Mesothelial cell of epicardium (in vitro differentiated cells): Measurements from ENCODE around the gene AFAP1L2. TPM values are rescaled to one million over a fixed set of nuclear protein-coding genes. Genes with fewer than 3 reads are reported as not detected.

ENCODE experiments used
- DNase-seq, 2 experiments: peaks; one replicate each; pipeline ENCODE4 v3.0.0; 2021; ENCODE audit warnings: low spot score in 2 of 2; ENCODE audit not compliant: unreplicated experiment in 2 of 2
- H3K27ac Mint-ChIP-seq: 2 replicates; pipeline ENCODE4 v1.8.0; 2021; ENCODE audit warnings: mixed read lengths
- H3K27me3 Mint-ChIP-seq: 2 replicates; pipeline ENCODE4 v1.8.0; 2021; ENCODE audit warnings: low read depth, mixed read lengths
- H3K36me3 Mint-ChIP-seq: 2 replicates; pipeline ENCODE4 v1.8.0; 2021; ENCODE audit warnings: mixed read lengths
- H3K4me1 Mint-ChIP-seq: 2 replicates; pipeline ENCODE4 v1.8.0; 2021; ENCODE audit warnings: mixed read lengths
- H3K4me3 Mint-ChIP-seq: 2 replicates; pipeline ENCODE4 v1.8.0; 2021; ENCODE audit warnings: mild to moderate bottlenecking, moderate library complexity, mixed read lengths
- H3K9me3 Mint-ChIP-seq: 2 replicates; pipeline ENCODE4 v1.8.0; 2021; ENCODE audit warnings: mixed read lengths
- total RNA-seq: library from RNA; stranded (reverse); gene quantifications from 3 replicates; pipeline ENCODE4 v1.2.1, GENCODE V29; 2021
- TF ChIP-seq, protein P1 (sequence below): fragments of 200-600 bp; sonication (generic); IDR thresholded peaks from one replicate; pipeline ENCODE4 v1.5.0; 2021; ENCODE audit warnings: antibody characterized with exemption; ENCODE audit not compliant: unreplicated experiment

AFAP1L2 gene
- total RNA-seq, 1 donor from 2014 or later, result 5.7 TPM

DNA sequence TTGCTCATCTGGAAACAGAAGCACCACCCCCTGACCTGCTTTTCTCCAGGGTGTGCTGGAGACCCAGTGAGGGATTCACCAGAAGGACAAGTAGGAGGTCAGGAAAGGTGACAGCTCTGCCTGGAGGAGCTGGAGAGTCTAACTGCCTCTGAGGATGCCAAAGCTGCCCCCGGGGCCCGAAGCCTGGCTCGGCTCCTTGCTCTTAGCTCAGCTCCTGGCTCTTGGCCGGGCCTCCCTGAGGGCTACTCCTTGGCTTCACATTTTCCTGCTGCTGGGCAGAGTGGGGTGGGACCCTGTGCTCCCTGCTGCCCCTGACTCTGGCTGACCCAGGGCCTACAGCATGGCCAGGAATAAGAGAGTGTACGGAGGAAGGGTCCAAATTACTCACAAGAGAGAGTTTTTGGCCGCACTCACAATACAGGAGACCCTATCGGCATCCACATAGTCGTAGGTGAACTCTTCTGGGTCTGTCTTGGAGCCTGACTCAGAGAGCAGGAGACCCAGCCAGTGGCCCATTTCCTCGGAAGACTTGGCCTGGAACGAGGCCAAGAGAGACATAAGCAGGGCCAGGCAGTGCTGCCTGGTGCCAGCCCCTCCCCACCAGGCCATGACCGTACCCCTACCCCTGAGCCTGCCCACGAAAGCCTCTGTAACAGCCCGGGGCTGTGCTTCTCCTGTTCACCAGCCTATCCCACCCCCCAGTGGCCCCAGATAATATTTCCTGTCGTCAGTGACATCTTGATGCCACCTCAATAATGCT lies 102.2 kb downstream of the AFAP1L2 start:
- peaks cover 9% of the 10 kb centered on the region for H3K36me3 Mint-ChIP-seq
- peaks cover 8% of the 10 kb centered on the region for H3K27me3 Mint-ChIP-seq
- H3K4me3 Mint-ChIP-seq, result no peak overlapping the region
- no peak for DNase-seq
- TF ChIP-seq, protein P1, sequence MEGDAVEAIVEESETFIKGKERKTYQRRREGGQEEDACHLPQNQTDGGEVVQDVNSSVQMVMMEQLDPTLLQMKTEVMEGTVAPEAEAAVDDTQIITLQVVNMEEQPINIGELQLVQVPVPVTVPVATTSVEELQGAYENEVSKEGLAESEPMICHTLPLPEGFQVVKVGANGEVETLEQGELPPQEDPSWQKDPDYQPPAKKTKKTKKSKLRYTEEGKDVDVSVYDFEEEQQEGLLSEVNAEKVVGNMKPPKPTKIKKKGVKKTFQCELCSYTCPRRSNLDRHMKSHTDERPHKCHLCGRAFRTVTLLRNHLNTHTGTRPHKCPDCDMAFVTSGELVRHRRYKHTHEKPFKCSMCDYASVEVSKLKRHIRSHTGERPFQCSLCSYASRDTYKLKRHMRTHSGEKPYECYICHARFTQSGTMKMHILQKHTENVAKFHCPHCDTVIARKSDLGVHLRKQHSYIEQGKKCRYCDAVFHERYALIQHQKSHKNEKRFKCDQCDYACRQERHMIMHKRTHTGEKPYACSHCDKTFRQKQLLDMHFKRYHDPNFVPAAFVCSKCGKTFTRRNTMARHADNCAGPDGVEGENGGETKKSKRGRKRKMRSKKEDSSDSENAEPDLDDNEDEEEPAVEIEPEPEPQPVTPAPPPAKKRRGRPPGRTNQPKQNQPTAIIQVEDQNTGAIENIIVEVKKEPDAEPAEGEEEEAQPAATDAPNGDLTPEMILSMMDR, result no peak
- peaks cover 8% of the 10 kb centered on the region for H3K4me1 Mint-ChIP-seq
- no peaks in the 10 kb centered on the region for H3K9me3 Mint-ChIP-seq
- no peak overlapping the region for H3K27ac Mint-ChIP-seq

DNA sequence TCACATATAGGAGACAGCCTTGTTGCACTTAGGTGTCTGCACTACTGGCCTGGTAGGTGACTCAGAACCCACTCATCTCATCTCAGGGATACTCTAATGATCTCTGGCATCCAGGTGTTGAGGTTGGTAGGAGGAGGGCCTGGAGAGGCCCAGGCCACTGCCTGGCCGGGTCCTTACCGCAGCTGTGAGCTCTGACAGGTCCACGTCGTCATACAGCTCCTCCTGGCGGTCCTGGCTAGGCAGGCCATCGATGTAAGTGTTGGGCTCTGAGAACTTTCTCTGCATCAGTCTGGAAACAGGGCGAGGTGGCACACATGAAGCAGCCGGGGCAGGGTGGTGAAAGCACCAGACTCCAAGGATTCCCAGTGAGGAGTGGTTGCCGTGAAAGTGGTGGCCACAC lies 103.1 kb downstream of the AFAP1L2 start:
- Mint-ChIP-seq H3K27ac (no peak overlapping the region), H3K4me1 (peaks cover 8% of the 10 kb centered on the region), H3K4me3 (no peak overlapping the region), H3K27me3 (peaks cover 3% of the 10 kb centered on the region), H3K36me3 (peaks cover 18% of the 10 kb centered on the region), H3K9me3 (peaks cover 4% of the 10 kb centered on the region)
- no peak for DNase-seq
- TF ChIP-seq, protein P1, result no peak

DNA sequence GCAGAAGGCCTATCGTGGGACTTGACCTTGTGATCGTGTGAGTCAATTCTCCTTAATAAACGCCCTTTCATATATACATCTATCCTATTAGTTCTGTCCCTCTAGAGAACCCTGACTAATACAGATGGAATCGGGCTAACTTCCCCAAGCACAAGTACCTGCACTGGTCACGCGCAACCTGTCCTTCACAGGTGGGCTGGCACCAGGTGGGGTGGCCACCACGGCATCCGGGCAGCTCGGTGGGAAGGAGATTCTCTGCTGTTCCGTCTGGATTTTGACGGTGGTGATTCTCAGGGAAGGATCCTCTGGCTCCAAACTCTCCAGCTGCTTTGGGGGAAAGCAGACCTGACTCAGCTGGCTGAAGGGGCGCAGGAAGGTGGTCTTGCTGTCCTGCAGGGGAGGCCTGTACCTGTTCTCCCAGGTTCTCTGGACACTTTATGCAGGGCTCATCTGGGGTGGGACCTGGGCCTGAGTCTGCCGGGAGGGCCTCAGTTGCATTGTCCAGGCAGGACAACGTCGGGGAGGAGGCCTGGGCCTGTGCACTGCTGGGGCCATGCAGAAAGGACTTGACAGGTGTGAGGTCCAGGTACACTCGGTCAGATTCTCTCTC lies 104.2 kb downstream of the AFAP1L2 start:
- Mint-ChIP-seq H3K4me3 (no peak overlapping the region), H3K27ac (no peak overlapping the region), H3K27me3 (peaks cover 3% of the 10 kb centered on the region), H3K4me1 (peaks cover 8% of the 10 kb centered on the region), H3K9me3 (peaks cover 14% of the 10 kb centered on the region), H3K36me3 (peaks cover 27% of the 10 kb centered on the region)
- TF ChIP-seq, protein P1, result no peak
- no peak for DNase-seq

DNA sequence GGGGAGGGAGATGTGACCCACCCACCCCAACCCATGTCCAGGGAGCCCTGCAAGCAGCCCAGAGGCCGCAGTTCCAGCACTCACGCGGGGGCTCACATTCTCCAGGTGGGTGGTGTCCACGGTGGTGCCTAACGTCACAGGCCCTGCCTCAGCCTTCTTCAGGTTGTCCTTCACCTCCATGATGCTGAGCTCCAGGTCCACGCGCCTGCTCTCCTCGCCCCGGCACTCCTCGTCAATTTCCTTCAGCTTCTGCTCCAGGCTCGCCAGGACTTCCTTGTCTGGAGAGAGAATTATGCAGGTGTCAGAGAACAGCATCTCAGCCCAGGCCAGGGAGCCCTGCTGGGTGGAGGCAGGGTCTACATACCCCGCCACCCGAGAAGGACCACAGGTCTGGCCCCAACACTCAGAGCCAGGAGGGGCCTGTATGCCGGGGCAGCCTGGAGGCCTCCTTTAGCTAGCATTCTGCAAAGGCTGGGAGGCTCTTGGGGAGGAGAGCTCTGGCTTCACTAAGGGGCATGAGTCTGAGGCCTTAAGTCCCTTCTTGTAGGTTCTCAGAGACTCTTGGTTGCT lies 107.1 kb downstream of the AFAP1L2 start:
- Mint-ChIP-seq H3K4me3 (no peak overlapping the region), H3K27ac (no peak overlapping the region), H3K9me3 (peaks cover 23% of the 10 kb centered on the region), H3K27me3 (no peaks in the 10 kb centered on the region), H3K36me3 (peaks cover 39% of the 10 kb centered on the region), H3K4me1 (no peaks in the 10 kb centered on the region)
- no peak for DNase-seq
- TF ChIP-seq, protein P1, result no peak

DNA sequence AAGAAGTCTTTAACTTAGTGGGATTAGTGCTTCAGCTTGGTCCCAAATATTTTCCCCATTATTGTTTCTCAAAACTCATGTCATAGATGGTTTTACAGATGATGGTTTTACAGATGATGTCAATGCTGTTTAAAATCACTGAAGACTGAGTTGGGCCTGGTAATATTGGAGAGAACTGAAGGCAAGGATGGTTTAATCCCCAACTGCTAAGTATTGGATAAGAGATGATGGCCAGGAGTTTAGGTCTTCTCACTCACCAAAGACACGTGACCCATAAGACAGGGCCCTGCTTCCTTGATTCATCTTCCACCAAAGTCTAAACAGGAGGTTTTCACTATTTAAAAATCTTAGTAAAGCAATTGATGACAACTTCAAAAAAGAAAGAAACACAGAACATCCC lies 108.9 kb downstream of the AFAP1L2 start:
- H3K27me3 Mint-ChIP-seq, result no peaks in the 10 kb centered on the region
- H3K9me3 Mint-ChIP-seq, result peaks cover 23% of the 10 kb centered on the region
- TF ChIP-seq, protein P1, result no peak
- H3K4me3 Mint-ChIP-seq, result no peak overlapping the region
- H3K27ac Mint-ChIP-seq, result no peak overlapping the region
- peaks cover 41% of the 10 kb centered on the region for H3K36me3 Mint-ChIP-seq
- no peaks in the 10 kb centered on the region for H3K4me1 Mint-ChIP-seq
- no peak for DNase-seq
